Keratinocyte (primary cell): ENCODE results near the gene FOXJ1. TPM values are rescaled to one million over a fixed set of nuclear protein-coding genes. Genes with fewer than 3 reads are reported as not detected.

Experiments
- DNase-seq: peaks from one replicate; pipeline ENCODE4 v3.0.0-alpha.2; 2011; ENCODE audit warnings: low read depth, missing footprints, low spot score
- FAIRE-seq: peaks from 2 replicates; lab custom pipeline; 2011; peaks lifted over from hg19 to GRCh38; lab: Jason Lieb, UNC
- H2AFZ ChIP-seq: 2 replicates; pipeline ENCODE4 v1.6.0; 2012; ENCODE audit warnings: low read length, control low read depth, inconsistent platforms; ENCODE audit not compliant: control insufficient read depth
- H3K27ac ChIP-seq: 2 replicates; pipeline ENCODE4 v1.5.1; 2011; ENCODE audit warnings: low read length; ENCODE audit not compliant: control insufficient read depth, insufficient read depth
- H3K27me3 ChIP-seq: 3 replicates; pipeline ENCODE4 v1.6.0; 2011; ENCODE audit warnings: low read length; ENCODE audit not compliant: control insufficient read depth, insufficient read depth; ENCODE audit errors: extremely low read depth
- H3K36me3 ChIP-seq, 2 experiments: 2 replicates in 1 of 2; 3 replicates in 1 of 2; pipeline ENCODE4 v1.5.1; 2011; ENCODE audit warnings: low read length in 2 of 2, mild to moderate bottlenecking in 1 of 2; ENCODE audit not compliant: control insufficient read depth in 2 of 2, insufficient read depth in 2 of 2; ENCODE audit errors: extremely low read depth in 1 of 2
- H3K4me1 ChIP-seq: 3 replicates; pipeline ENCODE4 v1.5.1; 2011; ENCODE audit warnings: low read length; ENCODE audit not compliant: control insufficient read depth, insufficient read depth; ENCODE audit errors: extremely low read depth
- H3K4me2 ChIP-seq: 3 replicates; pipeline ENCODE4 v1.6.0; 2011; ENCODE audit warnings: low read depth, low read length; ENCODE audit not compliant: control insufficient read depth, insufficient read depth; ENCODE audit errors: extremely low read depth
- H3K4me3 ChIP-seq, 3 experiments: fragments of 200-600 bp in 1 of 3; sonication (generic) in 1 of 3; 2 replicates in 2 of 3; 3 replicates in 1 of 3; pipeline ENCODE4 v1.5.1; 2011 to 2016; ENCODE audit warnings: low read length in 3 of 3, mild to moderate bottlenecking in 3 of 3, control low read depth in 2 of 3, inconsistent platforms in 1 of 3, low read depth in 1 of 3, mixed read lengths in 1 of 3, mixed run types in 1 of 3, moderate library complexity in 1 of 3; ENCODE audit not compliant: control insufficient read depth in 2 of 3, insufficient read depth in 2 of 3; ENCODE audit errors: extremely low read depth in 1 of 3
- H3K79me2 ChIP-seq: 2 replicates; pipeline ENCODE4 v1.6.0; 2012; ENCODE audit warnings: low read length; ENCODE audit not compliant: control insufficient read depth, insufficient read depth
- H3K9ac ChIP-seq: 3 replicates; pipeline ENCODE4 v1.6.0; 2011; ENCODE audit warnings: low read length; ENCODE audit not compliant: control insufficient read depth, insufficient read depth; ENCODE audit errors: extremely low read depth
- H3K9me1 ChIP-seq: 3 replicates; pipeline ENCODE4 v1.6.0; 2011; ENCODE audit warnings: low read length; ENCODE audit not compliant: control insufficient read depth, insufficient read depth; ENCODE audit errors: extremely low read depth
- H3K9me3 ChIP-seq: 2 replicates; pipeline ENCODE4 v1.5.1; 2012; ENCODE audit warnings: low read depth, low read length; ENCODE audit not compliant: control insufficient read depth
- H4K20me1 ChIP-seq: 3 replicates; pipeline ENCODE4 v1.6.0; 2011; ENCODE audit warnings: low read length; ENCODE audit not compliant: control insufficient read depth, insufficient read depth; ENCODE audit errors: extremely low read depth
- CTCF ChIP-seq, 3 experiments: IDR thresholded peaks in 1 of 3; conservative IDR thresholded peaks in 1 of 3; optimal IDR thresholded peaks in 1 of 3; 2 replicates in 2 of 3; 3 replicates in 1 of 3; pipeline versions ENCODE3 to v1.5.1; 2011; ENCODE audit warnings: low read length in 3 of 3, mild to moderate bottlenecking in 3 of 3, moderate library complexity in 2 of 3, control low read depth in 1 of 3, inconsistent platforms in 1 of 3; ENCODE audit not compliant: insufficient read depth in 2 of 3; ENCODE audit errors: extremely low read depth in 1 of 3
- EZH2 ChIP-seq: IDR thresholded peaks from one replicate; pipeline ENCODE4 v1.6.1; 2012; ENCODE audit warnings: inconsistent platforms, mild to moderate bottlenecking, low read length, moderate library complexity
- dilution Hi-C: fragments of 300-500 bp; cut with MboI; formaldehyde crosslinking; loops from one replicate; pipeline ENCODE4 v1.7.0; 2020; ENCODE audit warnings: low sequenced_read_pairs; ENCODE audit not compliant: extremely low pct_ligation_motif_present
- polyA plus RNA-seq, 5 experiments: library from polyadenylated mRNA; depleted of rRNA in 3 of 5; stranded (reverse) in 3 of 5; stranded (forward) in 1 of 5; unstranded in 1 of 5; fragments of >200 nt; gene quantifications; 1 replicate in 1 of 5; 2 replicates in 3 of 5; 3 replicates in 1 of 5; pipeline versions ENCODE4 v1.2.1 to v1.2.3, GENCODE V29; 2011 to 2012; ENCODE audit warnings: missing spikeins in 2 of 5, low read depth in 1 of 5, low replicate concordance in 1 of 5

Gene FOXJ1
- polyA plus RNA-seq, 1 donor (not counting 4 experiments of a cell fraction or from before 2014, with no cell fraction given): 0.03 TPM

- Histone ChIP-seq H3K27ac (no peak overlapping the region), H3K9ac (no peak overlapping the region), H3K79me2 (no peaks in the 10 kb centered on the region), H3K9me3 (no peaks in the 10 kb centered on the region), H2AFZ (no peak overlapping the region), H3K4me2 (no peak overlapping the region), H3K9me1 (no peaks in the 10 kb centered on the region), H3K36me3 (no peaks in the 10 kb centered on the region), H3K27me3 (peaks cover 5% of the 10 kb centered on the region), H4K20me1 (no peaks in the 10 kb centered on the region), H3K4me3 (no peak overlapping the region), H3K4me1 (peaks cover 3% of the 10 kb centered on the region)
- FAIRE-seq (no peak), DNase-seq (no peak)
- dilution Hi-C loops: no loop called here
- TF ChIP-seq EZH2: no peak
- TF ChIP-seq CTCF (optimal IDR thresholded peaks at IDR 0.05 in 1 of 3, IDR thresholded peaks at IDR 0.05 in 1 of 3, conservative IDR thresholded peaks at IDR 0.05 in 1 of 3; ENCODE audit: extremely low read depth in 1 of 3, insufficient read depth in 2 of 3, low read length in 3 of 3): no peak
Observed at GRCh38 chr17:76119409-76120371, 21.4 kb downstream of the FOXJ1 start.

- H3K9me1 ChIP-seq: no peaks in the 10 kb centered on the region
- H2AFZ ChIP-seq: no peak overlapping the region
- no peaks in the 10 kb centered on the region for H3K4me1 ChIP-seq
- no peak overlapping the region for H3K9ac ChIP-seq
- no peak overlapping the region for H3K4me2 ChIP-seq
- DNase-seq (no peak), FAIRE-seq (no peak)
- no peak for TF ChIP-seq CTCF (optimal IDR thresholded peaks at IDR 0.05 in 1 of 3, IDR thresholded peaks at IDR 0.05 in 1 of 3, conservative IDR thresholded peaks at IDR 0.05 in 1 of 3; ENCODE audit: extremely low read depth in 1 of 3, insufficient read depth in 2 of 3, low read length in 3 of 3)
- no peak for TF ChIP-seq EZH2
- no peaks in the 10 kb centered on the region for H3K79me2 ChIP-seq
- H3K4me3 ChIP-seq: no peak overlapping the region
- H3K27me3 ChIP-seq: no peaks in the 10 kb centered on the region
- dilution Hi-C loops: no loop called here
- no peak overlapping the region for H3K27ac ChIP-seq
- no peaks in the 10 kb centered on the region for H3K9me3 ChIP-seq
- no peaks in the 10 kb centered on the region for H3K36me3 ChIP-seq
- H4K20me1 ChIP-seq: no peaks in the 10 kb centered on the region
Observed at GRCh38 chr17:76115138-76115754, 25.8 kb downstream of the FOXJ1 start.
